OCI-M2 (cell line): ENCODE data around the gene ADCYAP1.
"Not testable (repeated sequence)": the region's sequence is repeated elsewhere in the genome, so short reads cannot be mapped to it uniquely, and the experiment has no call there.

Experiments
- DNase-seq: peaks from one replicate; lab custom pipeline; 2025; ENCODE audit not compliant: unreplicated experiment; lab: John Stamatoyannopoulos, UW

Gene ADCYAP1

DNA sequence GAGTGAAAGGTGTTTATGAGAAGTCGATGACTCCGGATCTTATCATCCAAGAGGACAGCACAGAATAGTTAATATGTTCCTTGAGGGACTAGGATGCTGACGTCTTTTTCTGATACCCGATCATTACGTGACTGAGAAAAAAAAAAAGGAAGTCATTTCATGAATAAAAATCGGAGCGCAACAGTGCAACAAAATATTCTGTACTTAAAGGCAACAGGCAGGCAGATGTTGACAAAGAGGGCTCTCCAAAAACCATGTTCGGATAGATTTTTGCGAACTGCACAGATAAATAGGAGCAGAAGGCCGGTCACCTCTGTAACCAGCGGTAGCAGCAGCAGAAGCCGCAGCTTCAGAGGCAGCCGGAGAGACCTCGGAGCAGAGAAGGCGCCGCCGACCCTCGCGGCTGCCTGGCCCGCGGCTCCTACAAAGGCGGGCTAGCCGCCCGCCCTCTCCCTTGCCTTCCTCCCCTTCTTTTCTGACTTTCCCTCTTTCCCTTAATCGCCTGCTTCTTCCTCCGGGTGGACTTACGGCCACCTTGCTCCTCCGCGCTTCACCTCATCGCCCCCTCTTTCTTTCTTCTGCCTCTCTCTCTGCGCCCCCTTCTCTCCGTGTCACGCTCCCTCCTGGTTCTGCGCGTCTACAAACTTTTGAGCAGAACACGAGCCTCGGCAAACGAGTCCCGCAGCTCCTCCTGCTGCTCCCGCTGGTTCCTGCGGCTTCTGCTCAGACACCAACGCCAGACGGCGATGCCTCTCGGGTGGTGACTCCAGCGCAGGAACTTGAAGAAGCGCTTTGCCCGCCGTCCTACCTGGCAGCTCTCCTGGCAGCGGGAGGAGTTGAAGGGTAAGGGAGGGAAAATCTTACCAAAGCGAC lies at the start of gene ADCYAP1:
Gene ADCYAP1 (plus strand): TSS at position 654 of the 873 bp plus-strand sequence. CDS start 516 bp downstream, outside the sequence.
- DNase-seq = no peak

DNA sequence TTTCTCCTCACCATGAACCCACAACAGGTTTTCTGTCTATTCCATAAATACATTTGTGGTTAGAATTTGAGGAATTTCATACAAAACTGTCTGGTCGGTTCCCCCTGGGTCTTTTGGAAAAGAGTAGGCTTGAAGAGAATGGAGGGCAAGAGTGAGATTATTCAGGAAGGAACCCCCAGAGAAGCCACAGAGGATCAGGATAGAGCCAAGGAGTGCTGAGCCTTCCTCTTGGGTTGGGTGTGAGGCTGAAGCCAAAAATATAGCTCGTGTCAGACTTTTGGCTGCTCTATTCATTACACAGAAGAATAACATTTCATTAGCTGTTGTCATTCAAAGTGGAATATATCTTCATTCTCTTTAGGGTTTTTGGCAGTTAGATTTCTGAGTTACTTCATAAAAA lies 46.7 kb upstream of the ADCYAP1 start:
- DNase-seq = no peak

- peak; percentile 18 for DNase-seq
Observed at GRCh38 chr18:864872-865273, 39.8 kb upstream of the ADCYAP1 start.

DNA sequence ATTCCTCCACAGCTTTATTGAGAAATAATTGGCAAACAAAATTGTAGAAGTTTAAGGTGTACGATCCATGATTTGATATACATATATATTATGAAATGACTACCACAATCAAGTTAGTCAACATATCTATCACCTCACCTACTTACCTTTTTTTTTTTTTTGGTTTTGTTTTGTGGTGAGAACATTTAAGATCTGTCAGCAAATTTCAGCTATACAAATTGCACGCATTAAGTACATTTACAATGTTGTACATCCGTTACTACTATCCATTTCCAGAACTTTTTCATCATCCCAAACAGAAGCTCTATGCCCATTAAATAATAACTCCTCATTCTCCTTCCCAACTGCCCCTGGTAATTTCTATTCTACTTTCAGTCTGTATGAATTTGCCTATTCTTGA lies 37.4 kb upstream of the ADCYAP1 start:
- no peak for DNase-seq

- not testable (repeated sequence) for DNase-seq
Observed at GRCh38 chr18:873426-873825, 31.2 kb upstream of the ADCYAP1 start.

- DNase-seq = no peak
Observed at GRCh38 chr18:875912-876311, 28.8 kb upstream of the ADCYAP1 start.

- no peak for DNase-seq
Observed at GRCh38 chr18:877238-877637, 27.4 kb upstream of the ADCYAP1 start.

DNA sequence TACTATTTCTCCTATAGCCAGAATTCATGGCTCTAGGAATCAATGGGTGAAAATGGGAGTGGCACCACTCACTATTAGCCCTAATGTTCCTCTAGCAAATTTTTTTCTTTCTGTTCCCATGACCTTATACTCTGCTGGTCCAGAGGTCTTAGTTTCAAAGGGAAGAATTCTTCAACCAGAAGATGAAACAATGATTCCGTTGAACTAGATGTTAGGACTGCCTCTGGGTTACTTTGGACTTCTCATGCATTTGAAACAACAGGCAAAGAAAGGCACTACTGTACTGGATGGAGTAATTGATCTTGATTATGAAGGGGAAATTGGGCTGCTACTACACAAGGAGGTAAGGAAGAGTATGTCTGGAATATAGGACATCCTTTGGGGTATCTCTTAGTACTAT lies 18.6 kb upstream of the ADCYAP1 start:
- no peak for DNase-seq

- no peak for DNase-seq
Observed at GRCh38 chr18:887716-888115, 17.0 kb upstream of the ADCYAP1 start.

DNA sequence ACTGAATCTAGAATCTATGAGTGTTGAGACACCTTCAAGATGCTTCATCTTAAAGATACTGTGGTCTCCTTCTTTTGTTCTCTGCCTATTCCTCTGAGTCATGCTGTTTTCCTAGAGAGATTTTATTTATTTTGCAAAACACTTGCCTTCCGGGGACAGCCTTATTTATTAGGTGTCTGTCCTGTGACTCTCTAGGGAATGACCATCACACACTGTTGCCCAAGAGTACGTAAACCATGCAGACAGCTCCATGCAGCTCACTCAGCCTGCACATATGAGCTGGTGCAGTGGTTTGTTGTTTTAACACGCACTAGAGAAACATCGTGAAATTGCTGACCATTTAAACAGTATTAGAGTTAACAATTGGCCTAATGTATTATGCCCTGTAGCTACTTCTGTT lies 12.4 kb upstream of the ADCYAP1 start:
- DNase-seq = no peak

DNA sequence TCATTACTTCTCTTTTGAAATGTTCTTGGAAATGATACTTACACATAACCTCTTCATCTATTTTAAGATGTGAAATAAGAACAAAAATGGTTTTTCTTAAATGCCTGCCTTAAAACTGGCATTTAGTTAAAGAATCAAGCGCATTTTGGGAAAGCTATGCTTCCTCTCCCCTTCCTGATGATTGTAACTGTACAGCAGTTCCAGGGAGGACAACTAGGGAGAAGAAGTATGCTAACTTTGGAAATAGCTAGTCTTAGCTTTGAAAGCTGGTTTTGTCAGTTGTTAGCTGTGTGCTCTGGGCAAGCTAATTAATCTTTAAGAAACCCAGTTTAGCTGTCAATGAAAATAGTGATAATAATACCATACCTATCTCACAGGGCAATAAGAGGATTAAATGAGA lies 8.4 kb upstream of the ADCYAP1 start:
- DNase-seq = no peak

GRCh38 chr18:901761-902160 lies 2.9 kb upstream of the ADCYAP1 start:
- DNase-seq = no peak

- no peak for DNase-seq
Observed at GRCh38 chr18:902229-902628, 2.4 kb upstream of the ADCYAP1 start.

GRCh38 chr18:903701-904100 lies 970 bp upstream of the ADCYAP1 start:
- DNase-seq = no peak

DNA sequence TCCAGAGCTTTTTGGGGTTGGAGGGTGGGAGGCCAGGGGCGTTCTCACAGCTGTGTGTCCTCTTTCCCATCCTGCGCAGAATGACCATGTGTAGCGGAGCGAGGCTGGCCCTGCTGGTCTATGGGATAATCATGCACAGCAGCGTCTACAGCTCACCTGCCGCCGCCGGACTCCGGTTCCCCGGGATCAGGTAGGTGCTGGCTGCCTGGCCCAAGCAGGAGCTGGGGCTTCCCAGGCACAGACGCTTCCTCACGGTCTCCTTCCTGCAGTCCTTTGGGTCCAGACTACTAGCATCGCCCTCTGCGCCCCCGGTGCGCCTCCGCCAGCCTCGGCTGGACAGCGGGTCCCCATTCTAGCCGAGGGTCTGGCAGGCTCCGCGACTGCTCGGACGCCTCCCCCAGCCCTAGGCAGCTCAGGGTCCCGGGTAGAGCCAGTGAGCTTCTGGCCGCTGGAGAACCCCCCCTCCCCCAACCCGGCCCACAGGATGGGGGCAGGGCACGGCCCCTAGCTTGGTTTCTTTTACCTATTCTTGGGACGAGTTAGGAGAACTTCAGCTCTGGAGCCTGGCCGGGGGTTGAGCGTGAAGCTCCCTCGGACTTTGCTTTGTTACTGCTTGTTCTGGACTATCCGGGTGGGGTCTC lies 756 bp downstream of the ADCYAP1 start:
- DNase-seq = no peak

GRCh38 chr18:905948-906415 lies 1.3 kb downstream of the ADCYAP1 start:
- DNase-seq = no peak

DNA sequence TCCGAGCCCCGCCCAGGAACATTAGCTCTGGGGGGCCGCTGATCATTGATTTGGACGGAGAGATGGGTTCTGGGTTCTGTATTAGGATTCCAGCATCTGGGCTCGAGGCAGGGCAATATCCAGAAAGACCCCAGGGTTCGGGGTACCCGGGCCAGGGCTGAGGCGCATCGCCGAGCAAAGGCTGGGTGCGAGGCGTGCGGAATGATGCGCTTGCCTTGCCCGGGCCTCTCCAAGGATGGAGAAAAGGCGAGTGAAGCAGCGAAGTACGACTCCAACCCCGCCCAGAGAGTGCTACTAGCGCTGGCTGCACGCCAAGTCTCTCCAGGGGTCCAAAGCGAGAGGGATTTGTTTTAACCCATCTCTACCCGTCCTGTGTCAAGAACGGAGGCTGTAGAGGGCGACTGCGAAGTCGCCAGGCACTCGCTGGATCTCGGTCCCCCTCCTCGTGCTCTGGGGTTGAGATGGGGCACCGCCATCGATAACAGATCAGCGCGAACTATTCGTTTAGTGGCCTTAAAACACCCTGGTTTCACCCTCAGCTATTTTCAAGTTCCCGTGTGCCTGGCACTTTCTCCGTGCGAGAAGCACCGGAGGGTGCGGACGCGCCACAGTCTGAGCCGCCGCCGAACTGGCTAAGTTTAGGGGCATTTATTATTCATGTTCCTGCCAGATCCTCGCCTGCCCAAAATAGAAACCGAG lies 1.9 kb downstream of the ADCYAP1 start:
- no peak for DNase-seq

- DNase-seq = no peak
Observed at GRCh38 chr18:907115-907884, 2.6 kb downstream of the ADCYAP1 start.

DNA sequence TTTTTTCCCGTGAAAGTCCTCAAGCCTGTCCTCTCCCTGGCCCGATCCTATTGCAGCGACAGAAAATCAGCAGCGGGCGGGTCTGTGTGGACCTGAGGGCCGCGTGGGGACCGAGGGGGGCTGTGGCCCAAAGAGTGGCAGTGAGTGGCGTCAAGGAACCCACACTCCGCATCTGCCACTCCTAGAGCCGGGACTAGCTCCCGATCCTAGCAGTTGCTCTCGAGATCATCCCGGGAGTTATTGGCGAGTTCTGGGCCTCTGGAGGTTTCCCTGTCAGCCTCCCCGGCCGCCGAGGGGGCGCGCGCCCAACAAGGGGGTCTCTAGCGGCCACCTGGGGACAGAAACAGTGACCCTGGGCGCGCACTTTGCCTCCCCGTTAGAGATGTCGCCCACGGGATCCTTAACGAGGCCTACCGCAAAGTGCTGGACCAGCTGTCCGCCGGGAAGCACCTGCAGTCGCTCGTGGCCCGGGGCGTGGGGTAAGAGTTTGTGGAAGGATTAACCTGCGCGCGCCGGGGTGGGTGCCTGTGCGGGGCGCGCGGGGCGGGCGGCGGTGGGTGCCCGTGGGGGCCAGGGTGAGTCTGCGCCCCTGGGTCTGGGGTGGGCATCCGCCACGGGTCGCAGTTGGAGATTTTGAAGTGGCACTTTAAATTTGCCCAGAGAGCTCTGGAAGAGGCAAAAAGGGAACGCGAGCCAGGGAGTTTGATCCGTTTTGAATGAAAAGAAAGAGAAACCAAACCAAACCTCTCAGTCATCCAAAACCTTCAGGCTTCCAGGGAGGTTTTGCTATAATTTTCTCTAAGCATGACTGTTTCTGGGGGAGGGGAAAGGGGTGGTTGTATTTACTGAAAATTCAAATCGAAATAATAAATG lies 3.5 kb downstream of the ADCYAP1 start:
- DNase-seq = no peak
